GM18858 (cell line): Measurements from ENCODE around the gene KRT79.
"Not testable (repeated sequence)": the region's sequence is repeated elsewhere in the genome, so short reads cannot be mapped to it uniquely, and the experiment has no call there.

Experiments used
- ATAC-seq: cut with Tn5 transposase; IDR thresholded peaks from one replicate; pipeline ENCODE4 v1.9.1; 2021; ENCODE audit not compliant: unreplicated experiment

KRT79 gene

DNA sequence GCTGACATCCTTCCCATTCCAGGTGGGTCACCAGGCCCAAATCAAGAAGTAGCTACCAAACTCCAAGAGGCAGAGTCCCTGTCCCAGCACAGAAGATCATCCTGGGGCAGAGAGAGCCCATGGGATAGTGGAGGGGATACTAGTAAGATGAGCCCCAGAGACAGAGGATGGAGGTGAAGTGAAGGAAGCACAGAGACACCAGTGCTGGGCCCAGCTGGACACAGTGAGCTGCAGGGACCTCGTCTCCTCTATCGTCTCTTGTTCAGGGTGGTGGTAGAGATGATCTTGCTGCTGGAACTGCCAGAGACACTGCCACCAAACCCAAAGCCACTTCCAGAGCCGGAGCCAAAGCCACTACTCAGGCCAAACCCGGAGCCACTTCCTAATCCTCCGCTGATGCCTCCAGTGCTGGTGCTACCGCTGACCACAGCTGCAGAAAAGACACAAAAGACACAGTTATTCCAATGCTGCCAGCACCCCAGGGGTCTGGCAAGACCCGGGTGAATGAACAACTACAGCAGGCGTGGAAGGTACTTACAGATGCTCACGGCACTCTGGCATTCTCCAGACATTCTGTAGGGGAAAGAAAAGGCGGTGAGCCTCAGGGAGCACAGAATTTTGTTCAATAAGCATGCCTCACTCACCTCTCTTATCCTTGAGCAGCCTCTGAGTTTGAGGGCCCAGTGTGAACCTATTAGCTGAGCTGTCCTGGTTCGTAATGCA is 27.1 kb downstream of the KRT79 start:
- ATAC-seq: no peak

DNA sequence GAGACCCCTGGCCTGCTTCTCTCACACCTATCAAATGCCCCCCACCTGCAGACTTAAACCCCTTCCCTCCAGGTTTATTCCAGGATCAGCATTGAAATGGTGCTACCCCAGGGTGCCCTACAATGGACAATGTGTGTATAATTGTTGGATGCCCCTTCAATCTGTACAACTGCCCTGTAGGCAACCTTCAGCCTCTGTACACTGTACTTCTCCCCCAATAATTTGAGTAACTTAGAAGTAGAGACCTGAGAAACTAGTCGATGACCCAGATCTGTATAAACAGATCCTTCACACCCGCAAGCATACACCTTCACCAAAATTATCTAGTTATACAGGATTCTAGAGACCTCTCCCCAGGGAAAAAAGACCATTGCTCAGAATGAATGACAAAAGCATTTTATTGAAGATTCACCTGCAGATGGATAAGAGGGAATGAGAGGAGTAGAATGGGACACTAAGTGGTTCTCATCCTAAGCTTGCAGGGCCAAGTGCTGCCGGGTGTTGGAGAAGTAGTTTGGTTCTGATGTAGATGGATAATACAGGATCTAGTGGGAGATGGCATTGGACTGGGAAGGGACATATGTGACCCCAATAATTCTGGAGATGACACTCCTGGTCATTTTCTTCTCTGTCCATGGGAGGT is 27.8 kb downstream of the KRT79 start:
- ATAC-seq: no peak

DNA sequence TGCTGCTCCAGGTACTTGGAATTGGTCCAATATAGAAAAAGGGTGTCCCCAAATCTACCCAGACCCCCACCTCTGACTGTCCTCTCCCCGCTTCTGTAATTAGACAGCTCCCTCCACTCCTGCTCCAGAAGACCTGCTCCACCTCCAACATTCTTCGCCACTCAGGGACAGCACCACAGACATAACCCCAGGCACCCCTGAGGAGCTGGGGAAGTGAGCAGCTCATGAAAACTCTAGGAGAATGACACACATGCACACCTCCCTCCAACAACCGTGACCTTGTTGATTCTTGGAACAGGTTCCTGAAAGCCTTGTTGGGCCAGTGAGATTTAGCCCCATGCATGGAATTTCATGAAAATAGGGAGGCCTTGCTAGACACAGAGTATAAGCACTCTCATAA is 28.4 kb downstream of the KRT79 start:
- ATAC-seq: no peak

DNA sequence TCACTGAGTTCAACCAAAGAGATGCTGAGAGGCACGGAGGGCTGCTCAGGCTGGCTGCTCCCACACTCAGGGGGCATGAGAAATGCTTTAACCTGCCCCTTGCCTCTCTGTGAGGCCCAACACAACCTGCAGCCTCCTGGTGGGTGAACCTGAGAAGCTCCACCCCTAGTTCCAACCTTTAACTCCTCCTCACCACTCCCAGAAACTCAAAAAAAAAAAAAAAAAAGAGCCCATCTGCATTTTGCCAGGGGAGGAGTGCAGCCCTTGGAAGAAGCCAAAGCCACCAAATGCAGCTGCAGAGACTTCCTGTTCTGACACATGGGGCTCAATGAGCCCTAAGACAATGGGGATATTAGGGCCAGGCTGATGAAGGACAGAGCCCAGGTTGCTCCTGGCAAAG is 29.1 kb downstream of the KRT79 start:
- ATAC-seq: no peak

DNA sequence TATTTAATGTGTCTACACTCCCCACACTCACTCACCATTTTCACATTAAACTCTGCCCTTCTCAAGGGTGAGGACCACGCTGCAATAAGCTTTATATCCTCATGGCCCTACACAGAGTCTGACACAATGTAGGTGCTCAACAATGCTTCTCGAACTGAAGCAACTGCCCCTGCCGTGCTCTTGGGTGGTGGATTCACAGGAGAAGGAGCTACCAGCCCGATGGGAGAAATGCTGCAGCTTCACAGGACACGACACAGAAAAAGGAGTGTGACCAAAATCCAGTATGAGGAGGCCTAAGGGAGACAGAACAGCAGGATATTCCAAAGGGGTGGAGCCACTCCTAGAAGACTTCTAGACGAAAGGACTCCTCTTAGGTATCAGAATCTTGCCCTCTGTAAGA is 31.7 kb downstream of the KRT79 start:
- ATAC-seq: no peak

DNA sequence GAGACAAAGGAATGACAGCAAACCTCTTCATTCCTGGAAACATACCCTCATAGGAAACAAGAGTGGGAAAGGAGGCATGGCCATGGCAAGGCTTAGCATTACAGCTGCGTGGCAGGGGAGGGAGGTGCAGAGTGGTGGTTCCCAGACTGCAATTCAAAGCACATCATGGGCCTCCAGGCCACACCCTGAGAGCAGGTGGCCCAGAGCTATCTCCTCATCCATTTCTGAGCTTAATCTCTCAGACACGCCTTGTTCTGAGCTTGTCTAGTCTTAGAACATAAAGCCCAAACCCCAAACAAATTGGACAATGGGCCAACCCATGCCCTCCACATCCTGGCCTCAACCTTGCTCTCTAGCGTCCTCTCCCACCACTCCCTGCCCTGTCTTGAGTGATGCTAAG is 32.3 kb downstream of the KRT79 start:
- ATAC-seq: no peak

DNA sequence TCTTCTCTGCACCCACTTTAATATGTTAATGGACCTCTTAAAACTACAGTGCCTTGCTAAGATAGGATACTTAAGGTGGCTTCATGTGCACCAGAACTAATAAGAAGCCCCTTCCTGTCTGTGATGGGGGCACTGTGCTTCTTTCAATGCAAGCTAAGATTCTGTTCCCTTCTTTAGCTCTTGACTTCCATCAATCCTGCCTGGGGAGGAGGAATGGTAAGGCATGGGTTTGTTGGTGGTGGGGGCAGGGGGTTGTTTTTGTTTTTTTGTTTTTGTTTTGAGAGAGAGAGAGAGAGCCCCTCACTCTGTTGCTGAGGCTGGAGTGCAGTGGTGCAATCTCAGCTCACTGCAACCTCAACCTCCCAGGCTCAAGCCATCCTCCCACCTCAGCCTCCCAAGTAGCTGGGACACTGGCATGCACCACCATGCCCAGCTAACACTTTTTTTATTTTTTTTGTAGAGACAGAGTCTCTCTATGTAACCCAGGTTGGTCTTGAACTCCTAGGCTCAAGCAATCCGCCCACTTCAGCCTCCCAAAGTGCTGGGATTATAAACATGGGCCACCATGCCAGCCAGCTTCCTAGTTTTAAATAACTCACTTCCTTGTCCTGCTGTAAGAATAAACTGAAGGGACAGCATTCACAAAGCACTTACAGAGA is 33.7 kb downstream of the KRT79 start:
- no peak for ATAC-seq

DNA sequence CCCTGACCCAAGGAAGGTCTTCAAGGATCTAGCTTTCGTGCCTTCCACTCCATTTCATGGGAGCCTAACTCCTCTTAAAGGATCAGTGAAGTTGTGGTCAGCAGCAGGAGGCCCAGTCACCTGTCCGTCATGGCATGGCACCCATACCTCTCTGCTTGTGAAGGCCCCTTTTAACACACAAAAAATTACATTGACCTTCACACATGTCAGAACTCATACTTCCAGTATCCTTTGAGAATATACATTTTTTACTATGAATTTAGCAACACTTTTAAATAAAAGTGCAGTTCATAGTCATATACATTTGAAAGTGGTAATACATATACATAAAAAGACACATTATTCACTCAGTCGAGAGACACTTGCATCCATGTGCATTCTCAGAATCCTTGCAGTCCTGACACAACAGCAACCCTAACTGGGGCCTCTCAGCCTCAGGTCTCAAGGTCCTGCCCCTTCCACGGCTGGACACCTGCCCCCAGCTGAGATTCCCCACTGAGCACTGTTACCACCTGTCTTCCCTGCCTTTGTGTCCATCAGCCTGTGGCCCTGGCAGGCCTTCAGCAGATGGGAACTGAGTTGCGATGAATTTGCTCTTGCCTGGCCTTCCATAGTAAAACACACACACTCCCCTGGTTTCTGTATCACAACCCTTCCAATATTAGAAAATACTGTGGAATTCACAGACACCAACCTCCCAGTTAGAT is 34.5 kb downstream of the KRT79 start:
- ATAC-seq: no peak

DNA sequence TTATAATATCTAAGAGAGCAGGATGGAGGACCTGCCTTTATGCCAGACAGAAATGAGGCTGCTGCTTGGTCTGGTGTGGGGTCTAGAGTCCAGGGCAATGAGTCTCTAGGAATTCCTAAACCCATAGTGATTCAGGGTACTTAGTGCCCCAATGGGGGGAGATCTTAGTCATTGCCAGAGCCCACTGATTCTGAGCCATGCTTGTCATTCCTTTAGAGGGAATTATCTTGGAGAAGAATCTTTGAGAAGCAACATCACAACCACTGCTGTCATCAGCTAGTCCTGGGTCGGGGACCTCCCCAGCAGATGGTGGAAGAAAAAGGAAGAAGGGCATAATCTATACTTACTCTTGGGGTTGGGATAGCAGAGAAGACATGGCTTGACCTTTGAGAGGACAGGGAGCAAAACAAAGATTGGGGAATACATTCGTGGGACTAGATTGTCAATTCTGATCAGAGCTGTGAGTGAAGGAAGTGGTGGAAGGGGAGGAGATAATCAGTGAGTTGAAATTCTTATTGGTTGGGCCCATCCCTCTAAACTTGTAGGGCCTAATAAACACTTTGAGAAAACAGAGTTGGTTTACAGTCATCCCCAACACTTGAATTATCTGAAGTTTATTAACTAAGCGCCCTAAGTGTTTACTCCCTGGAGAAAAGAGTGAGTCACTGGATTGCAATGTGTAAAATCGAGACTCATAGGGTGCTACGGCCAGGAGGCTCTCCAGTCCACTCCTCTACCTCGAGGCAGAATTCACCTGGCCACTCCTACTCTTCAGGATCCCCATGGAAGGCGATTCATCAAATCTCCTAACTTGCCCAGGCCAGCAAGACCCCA is 35.2 kb downstream of the KRT79 start:
- ATAC-seq: no peak

DNA sequence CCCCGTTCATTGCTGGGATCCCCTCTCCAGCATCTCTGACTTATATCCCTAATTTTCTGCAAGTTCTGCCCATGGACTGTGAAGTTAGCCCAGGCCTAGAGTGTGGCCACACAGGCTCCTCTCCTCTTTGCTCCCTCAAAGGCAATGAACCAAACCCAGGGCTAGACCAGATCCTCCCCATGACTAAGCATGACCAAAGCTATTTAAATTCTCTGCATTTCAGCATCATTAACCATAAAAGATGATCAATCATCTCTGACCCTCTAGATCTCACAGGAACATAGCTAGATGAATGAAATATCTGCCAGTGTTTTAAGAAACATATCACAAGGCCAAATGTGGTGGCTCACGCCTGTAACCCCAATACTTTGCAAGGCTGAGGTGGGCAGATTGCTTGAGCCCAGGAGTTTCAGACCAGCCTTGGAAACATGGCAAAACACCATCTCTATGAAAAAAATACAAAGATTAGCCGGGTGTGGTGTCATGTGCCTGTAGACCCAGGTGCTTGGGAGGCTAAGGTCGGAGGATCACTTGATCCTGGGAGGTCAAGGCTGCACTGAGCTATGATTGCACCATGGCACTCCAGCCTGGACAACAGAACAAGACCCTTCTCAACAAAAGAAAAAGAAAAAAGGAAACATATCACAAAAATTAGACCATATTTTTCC is 36.0 kb downstream of the KRT79 start:
- ATAC-seq: no peak

DNA sequence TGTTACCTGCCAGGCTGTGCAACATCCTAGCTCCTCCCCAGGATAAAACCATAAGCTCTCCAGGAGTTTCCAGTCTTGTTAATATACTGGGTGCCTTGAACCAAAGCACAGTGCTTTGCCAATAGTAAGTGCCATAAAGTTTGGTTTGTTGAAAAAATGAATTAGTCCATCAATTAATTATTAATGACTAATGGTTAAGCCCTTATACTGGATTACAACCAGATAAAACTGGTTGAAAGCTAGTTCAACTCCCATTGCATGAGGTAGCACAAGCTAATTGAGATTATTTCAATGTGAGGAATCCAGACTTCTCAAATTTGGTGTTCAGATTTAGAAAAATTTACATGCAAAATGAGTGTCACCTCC is 36.6 kb downstream of the KRT79 start:
- no peak for ATAC-seq

DNA sequence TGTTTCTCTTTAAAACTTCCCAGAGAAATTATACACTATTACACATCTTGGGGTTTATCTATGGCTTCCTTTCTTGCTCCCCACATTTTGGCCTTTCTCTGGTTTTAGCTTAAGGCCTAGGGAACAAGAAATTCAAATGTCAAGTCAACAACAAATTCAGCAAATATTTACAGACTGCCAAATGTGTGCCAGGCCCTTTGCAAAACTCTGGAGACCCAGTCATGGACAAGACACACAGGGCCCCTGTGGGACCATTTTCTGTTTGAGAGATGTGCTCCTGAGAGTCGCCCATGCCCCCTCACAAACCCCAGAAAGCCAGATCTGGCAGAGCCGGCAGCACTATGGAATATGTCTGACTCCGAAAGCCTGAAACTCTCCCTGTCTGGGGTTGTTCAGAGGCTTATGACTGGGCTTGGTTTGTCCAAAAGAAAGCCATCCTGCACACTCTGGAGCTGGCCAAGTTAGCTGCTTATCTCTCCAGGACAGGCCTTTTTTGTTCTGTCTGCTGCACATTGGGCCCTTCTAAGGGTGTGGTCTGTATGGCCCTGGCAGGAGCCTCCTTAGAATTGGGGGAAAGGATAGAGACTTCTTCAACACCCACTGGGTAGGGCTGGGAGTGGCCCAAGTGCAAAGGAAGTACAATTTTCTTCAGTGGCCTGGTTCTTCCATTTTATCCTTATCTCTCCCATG is 37.1 kb downstream of the KRT79 start:
- ATAC-seq: no peak

DNA sequence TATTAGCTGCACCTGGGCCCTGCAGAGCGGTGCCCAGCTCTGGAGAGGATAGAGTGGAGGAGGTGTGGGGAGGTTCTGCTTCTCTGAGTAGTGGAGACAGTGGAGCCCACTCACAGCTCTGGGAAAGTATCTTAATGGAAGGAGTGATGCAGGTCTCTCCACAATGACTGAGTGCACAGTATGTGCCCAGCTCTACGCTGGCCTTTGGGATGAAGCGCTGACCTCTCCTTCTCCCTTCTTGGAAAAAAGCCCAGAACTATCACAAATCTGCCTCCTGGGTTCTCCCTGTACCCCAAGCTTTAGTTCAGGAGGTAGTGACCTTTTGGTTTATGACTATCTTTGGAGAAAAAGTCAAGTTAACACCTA is 37.7 kb downstream of the KRT79 start:
- no peak for ATAC-seq

DNA sequence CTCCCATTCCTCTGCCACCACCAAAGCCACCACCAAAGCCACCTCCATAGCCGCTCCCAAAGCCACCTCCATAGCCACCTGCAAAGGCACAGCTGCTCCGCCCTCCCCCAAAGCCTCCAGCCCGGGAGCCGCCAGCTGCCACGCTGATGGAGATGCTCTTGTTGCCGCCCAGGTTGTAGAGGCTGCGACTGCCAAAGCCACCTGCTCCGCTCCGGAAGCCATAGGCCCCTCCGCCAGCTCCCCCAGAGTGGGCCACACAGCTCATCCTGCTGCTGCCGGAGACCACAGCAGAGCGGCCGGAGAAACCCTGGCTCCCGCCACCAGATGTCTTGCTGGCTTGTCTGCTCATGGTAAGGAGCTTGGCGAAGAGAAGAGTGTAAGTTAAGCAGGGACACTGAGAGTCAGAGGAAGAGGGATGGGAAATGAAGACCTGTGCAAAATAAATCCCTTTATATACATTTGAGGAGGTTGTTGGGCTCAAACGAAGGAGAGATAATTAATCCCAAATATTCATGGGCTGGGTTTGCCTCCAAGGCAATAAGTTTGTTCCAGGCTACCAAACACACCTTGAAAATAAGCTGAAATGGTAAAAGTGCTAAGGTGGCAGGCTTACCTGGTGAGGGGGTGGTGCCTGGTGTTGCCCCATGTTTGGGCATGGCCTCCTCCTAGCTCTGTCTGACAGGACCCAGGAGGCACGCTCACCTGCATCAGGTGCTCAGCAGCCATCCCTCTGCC is 38.2 kb downstream of the KRT79 start, which contains the start of gene KRT3:
TSS of gene KRT3 (minus strand) at position 424 of the 735 bp plus-strand sequence. CDS start at position 349, 75 bp downstream.
- ATAC-seq: no peak

DNA sequence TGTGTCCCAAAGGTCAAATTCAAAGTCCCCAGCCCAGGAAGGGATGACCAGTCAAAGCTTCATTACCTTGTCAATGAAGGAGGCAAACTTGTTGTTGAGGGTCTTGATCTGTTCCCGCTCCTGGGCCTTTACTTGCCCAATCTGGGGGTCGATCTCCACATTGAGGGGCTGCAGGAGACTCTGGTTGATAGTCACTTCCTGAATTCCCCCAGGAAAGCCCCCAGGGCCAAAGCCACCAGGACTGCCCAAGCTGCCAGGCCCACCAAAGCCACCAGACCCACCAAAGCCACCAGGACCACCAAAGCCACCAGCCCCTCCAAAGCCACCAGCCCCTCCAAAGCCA is 38.8 kb downstream of the KRT79 start:
- ATAC-seq: not testable (repeated sequence)

DNA sequence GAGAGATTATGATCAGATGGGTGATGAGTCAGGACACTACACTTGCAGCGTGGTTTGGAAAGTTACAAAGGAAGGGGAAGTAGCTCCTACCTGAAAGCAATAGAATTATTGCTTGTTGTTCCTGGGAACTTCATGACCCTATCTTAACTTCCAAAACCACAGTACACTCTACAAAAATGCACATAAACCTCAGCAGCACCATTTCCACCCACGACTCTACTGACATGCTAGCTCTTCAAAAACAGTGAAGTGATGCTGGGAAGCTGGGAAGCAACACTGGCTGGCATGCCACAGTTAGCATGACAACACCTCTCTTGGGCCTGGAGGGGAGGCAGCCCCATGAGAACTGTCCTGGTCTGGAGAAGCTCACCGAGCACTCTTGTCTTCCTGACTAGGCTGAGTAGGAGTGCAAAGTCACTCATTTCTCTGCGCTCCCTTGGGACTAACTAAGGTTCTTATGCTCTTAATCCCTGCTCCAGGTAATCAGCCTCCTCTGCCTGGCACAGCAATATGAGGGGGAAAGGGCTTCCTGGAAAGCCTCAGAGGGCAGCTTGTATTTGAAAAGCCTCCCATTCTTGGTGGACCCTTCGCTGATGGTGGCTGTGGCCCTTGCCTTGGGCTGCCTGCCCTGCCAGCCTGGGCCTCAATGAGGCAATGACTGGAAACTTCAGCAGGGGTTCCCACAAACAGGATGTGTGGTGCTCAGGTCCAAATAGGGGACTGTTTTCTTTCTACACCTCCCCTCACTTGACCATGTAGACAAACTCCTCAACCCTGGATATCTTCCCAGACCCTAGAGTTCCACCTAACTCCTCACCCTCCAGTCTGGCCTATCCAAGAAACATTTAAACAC is 39.4 kb downstream of the KRT79 start:
- ATAC-seq: no peak

DNA sequence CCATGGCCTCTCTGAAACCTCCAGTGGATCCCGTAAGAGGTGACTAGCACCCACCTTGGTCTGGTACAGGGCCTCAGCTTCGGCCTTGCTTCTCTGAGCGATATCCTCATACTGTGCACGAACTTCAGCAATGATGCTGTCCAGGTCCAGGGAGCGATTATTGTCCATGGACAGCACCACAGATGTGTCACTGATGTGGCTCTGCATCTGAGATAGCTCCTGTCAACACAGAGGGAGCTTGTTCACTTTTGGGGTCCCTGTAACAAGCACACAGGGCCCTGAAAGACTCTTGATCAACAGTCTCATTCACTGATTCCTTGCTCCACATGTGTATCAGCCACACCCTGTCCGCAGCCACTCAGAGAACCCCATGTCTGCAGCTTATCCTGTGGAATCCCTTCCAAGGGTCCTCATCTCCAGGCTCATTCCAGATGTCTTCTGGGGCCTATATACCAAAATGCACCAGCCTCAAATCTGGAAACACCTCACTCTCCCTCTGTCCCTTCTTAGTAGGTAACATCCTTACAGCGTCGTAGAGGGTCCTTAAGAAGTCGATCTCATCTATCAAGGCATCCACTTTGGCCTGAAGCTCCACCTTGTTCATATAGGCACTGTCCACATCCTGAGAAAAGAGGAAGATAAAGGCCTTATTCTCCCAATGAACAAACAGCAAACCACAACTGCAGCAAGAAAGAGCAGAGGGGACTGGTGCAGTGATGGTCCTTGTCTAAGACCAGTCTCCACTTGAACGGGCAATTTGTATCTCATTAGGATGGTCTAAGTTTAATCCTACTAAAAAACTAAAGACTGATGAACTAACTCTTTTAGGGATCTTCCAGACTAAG is 41.7 kb downstream of the KRT79 start:
- ATAC-seq: no peak
